PC-3 (cell line): Measurements from ENCODE around the gene NSMF. TPM values are rescaled to one million over a fixed set of nuclear protein-coding genes. Genes with fewer than 3 reads are reported as not detected.
A peak's percentile ranks its signal among the peaks of the same experiment; 100 is the strongest.

Source experiments
- ATAC-seq: fragments of 200-7000 bp; cut with Tn5 transposase; 2 replicates; pipeline ENCODE4 v1.9.1; 2020; ENCODE audit warnings: mild to moderate bottlenecking, moderate library complexity
- BruUV-seq: library from RNA; stranded (reverse); fragments of 400-500 nt; replicated peaks from 2 replicates; lab custom pipeline; 2021; lab: Mats Ljungman, UMichigan
- CTCF ChIA-PET: fragments of 300-600 bp; sonication (Branson Sonifier 250); formaldehyde crosslinking; loops from one replicate; lab custom pipeline; 2022; ENCODE audit warnings: antibody characterized with exemption; lab: Charles Lee
- POLR2A ChIA-PET: fragments of 300-600 bp; sonication (Branson Sonifier 250); formaldehyde crosslinking; loops from one replicate; lab custom pipeline; 2022; ENCODE audit warnings: antibody characterized with exemption; ENCODE audit not compliant: unreplicated experiment; lab: Charles Lee
- DNase-seq: peaks from one replicate; pipeline ENCODE4 v3.0.0-alpha.2; 2015
- H2AFZ ChIP-seq: fragments of 300-600 bp; sonication (generic); 2 replicates; pipeline ENCODE4 v1.6.0; 2016; ENCODE audit warnings: antibody characterized with exemption, low read length
- H3F3A ChIP-seq: fragments of 300-600 bp; sonication (generic); one replicate; pipeline ENCODE4 v1.6.0; 2017; ENCODE audit warnings: antibody characterized with exemption, low read length, control low read depth, mild to moderate bottlenecking; ENCODE audit not compliant: unreplicated experiment
- H3K27ac ChIP-seq: fragments of 300-600 bp; sonication (generic); 2 replicates; pipeline ENCODE4 v1.5.1; 2016; ENCODE audit warnings: mild to moderate bottlenecking, low read length
- H3K27me3 ChIP-seq: fragments of 300-600 bp; sonication (generic); 2 replicates; pipeline ENCODE4 v1.6.1; 2016; ENCODE audit warnings: low read length, mixed read lengths
- H3K36me3 ChIP-seq: fragments of 300-600 bp; sonication (generic); 2 replicates; pipeline ENCODE4 v1.6.1; 2016; ENCODE audit warnings: low read depth, mixed run types, low read length, mixed read lengths
- H3K4me1 ChIP-seq: fragments of 300-600 bp; sonication (generic); 2 replicates; pipeline ENCODE4 v1.5.1; 2016; ENCODE audit warnings: low read length; ENCODE audit not compliant: insufficient read depth
- H3K4me2 ChIP-seq: fragments of 300-600 bp; sonication (generic); 2 replicates; pipeline ENCODE4 v1.6.0; 2016; ENCODE audit warnings: low read length
- H3K4me3 ChIP-seq: fragments of 300-600 bp; sonication (generic); 2 replicates; pipeline ENCODE4 v1.5.1; 2016; ENCODE audit warnings: mild to moderate bottlenecking, low read length, mixed read lengths
- H3K79me2 ChIP-seq: fragments of 300-600 bp; sonication (generic); 2 replicates; pipeline ENCODE4 v1.6.1; 2017; ENCODE audit warnings: low read length, mixed read lengths
- H3K9ac ChIP-seq: fragments of 300-600 bp; sonication (generic); 2 replicates; pipeline ENCODE4 v1.6.0; 2016; ENCODE audit warnings: mild to moderate bottlenecking, low read length
- H3K9me2 ChIP-seq: fragments of 300-600 bp; sonication (generic); replicated peaks from 2 replicates; pipeline ENCODE4 v1.6.1; 2016; ENCODE audit warnings: mixed run types, low read length, mixed read lengths
- H3K9me3 ChIP-seq: fragments of 300-600 bp; sonication (generic); 2 replicates; pipeline ENCODE4 v1.6.1; 2016; ENCODE audit warnings: low read length, mixed read lengths
- H4K20me1 ChIP-seq: fragments of 300-600 bp; sonication (generic); 2 replicates; pipeline ENCODE4 v1.6.1; 2016; ENCODE audit warnings: low read length, mixed read lengths
- CTCF ChIP-seq: fragments of 300-600 bp; sonication (generic); conservative IDR thresholded peaks from 2 replicates; pipeline ENCODE4 v1.5.1; 2017; ENCODE audit warnings: antibody characterized with exemption, low read depth, mild to moderate bottlenecking, low read length
- EZH2 ChIP-seq: fragments of 300-600 bp; sonication (generic); IDR thresholded peaks from one replicate; pipeline ENCODE4 v1.6.1; 2017; ENCODE audit warnings: antibody characterized with exemption, mild to moderate bottlenecking, low read length; ENCODE audit not compliant: unreplicated experiment
- EZH2phosphoT487 ChIP-seq: fragments of 300-600 bp; sonication (generic); IDR thresholded peaks from 2 replicates; pipeline ENCODE4 v1.6.1; 2018; ENCODE audit warnings: mild to moderate bottlenecking, antibody characterized with exemption, low read length, borderline replicate concordance
- intact Hi-C: fragments of 100-400 bp; cut with micrococcal nuclease; formaldehyde crosslinking; loops from 2 replicates; pipeline ENCODE4 v1.9.0; 2023
- total RNA-seq: library from RNA; depleted of rRNA; stranded (reverse); fragments of >200 nt; gene quantifications from 2 replicates; pipeline ENCODE4 v1.2.3, GENCODE V29; 2014

The NSMF gene
- total RNA-seq, 1 experiment from 2014 or later, result 30.8 TPM

GRCh38 chr9:137453643-137454081, 5.5 kb downstream of the NSMF start:
- no peak overlapping the region for H3K27ac ChIP-seq
- BruUV-seq, result no TSS peak
- no peak for TF ChIP-seq EZH2phosphoT487
- no peak for TF ChIP-seq CTCF
- no peak for TF ChIP-seq EZH2
- POLR2A ChIA-PET, result no interaction called here
- intact Hi-C loops, result no loop called here
- DNase-seq (peak; percentile 19), ATAC-seq (0 out of 2 replicates have a peak, but pooled peaks have one; percentile 21)
- H3F3A ChIP-seq, result no peaks in the 10 kb centered on the region
- no peaks in the 10 kb centered on the region for H4K20me1 ChIP-seq
- no peak overlapping the region for H3K9ac ChIP-seq
- H3K9me3 ChIP-seq, result no peaks in the 10 kb centered on the region
- no peak overlapping the region for H3K4me3 ChIP-seq
- no peaks in the 10 kb centered on the region for H3K4me1 ChIP-seq
- no peaks in the 10 kb centered on the region for H3K9me2 ChIP-seq
- no peaks in the 10 kb centered on the region for H3K36me3 ChIP-seq
- H3K27me3 ChIP-seq, result no peaks in the 10 kb centered on the region
- CTCF ChIA-PET, result no interaction called here
- no peak overlapping the region for H3K4me2 ChIP-seq
- peaks cover 12% of the 10 kb centered on the region; the same call in 1 of the 2 replicates for H3K79me2 ChIP-seq
- H2AFZ ChIP-seq, result no peak overlapping the region

- Histone ChIP-seq H3K9me2 (no peaks in the 10 kb centered on the region), H3F3A (no peaks in the 10 kb centered on the region), H3K79me2 (0 out of 2 replicates have a peak, but pooled peaks cover 5% of the 10 kb centered on the region), H3K9me3 (no peaks in the 10 kb centered on the region), H3K27ac (no peak overlapping the region), H2AFZ (no peak overlapping the region), H3K9ac (no peak overlapping the region), H3K27me3 (no peaks in the 10 kb centered on the region), H3K36me3 (no peaks in the 10 kb centered on the region), H3K4me3 (no peak overlapping the region), H3K4me1 (no peaks in the 10 kb centered on the region), H4K20me1 (no peaks in the 10 kb centered on the region), H3K4me2 (no peak overlapping the region)
- intact Hi-C loops, result no loop called here
- ChIA-PET POLR2A (no interaction called here), CTCF (no interaction called here)
- BruUV-seq, result no TSS peak
- ATAC-seq, result no peak
- no peak for TF ChIP-seq CTCF
- TF ChIP-seq EZH2, result no peak
- no peak for TF ChIP-seq EZH2phosphoT487
- DNase-seq, result no peak
Measured at GRCh38 chr9:137452761-137453642, 6.1 kb downstream of the NSMF start.
